HUDEP-2 (cell line): Measurements from ENCODE around the gene KCTD16.

ENCODE experiments used
- DNase-seq, 76 experiments: peaks; one replicate each; lab custom pipeline; 2025; ENCODE audit not compliant: unreplicated experiment in 76 of 76; lab: John Stamatoyannopoulos, UW

Gene KCTD16

GRCh38 chr5:144436007-144436406 lies 265.3 kb downstream of the KCTD16 start:
- no peak for DNase-seq

GRCh38 chr5:144438237-144438636 lies 267.6 kb downstream of the KCTD16 start:
- no peak for DNase-seq

- no peak for DNase-seq
Measured at GRCh38 chr5:144448457-144448856, 277.8 kb downstream of the KCTD16 start.

- DNase-seq, result no peak
Measured at GRCh38 chr5:144451187-144451973, 280.7 kb downstream of the KCTD16 start.

- no peak for DNase-seq
Measured at GRCh38 chr5:144453753-144454152, 283.1 kb downstream of the KCTD16 start.

GRCh38 chr5:144457160-144457559 lies 286.5 kb downstream of the KCTD16 start:
- DNase-seq, result no peak

- DNase-seq, result no peak
Measured at GRCh38 chr5:144458216-144458615, 287.5 kb downstream of the KCTD16 start.

- no peak for DNase-seq
Measured at GRCh38 chr5:144460600-144460999, 289.9 kb downstream of the KCTD16 start.

GRCh38 chr5:144462577-144462976 lies 291.9 kb downstream of the KCTD16 start:
- DNase-seq, result no peak

- DNase-seq, result no peak
Measured at GRCh38 chr5:144463481-144464223, 293.0 kb downstream of the KCTD16 start.

- DNase-seq, result no peak
Measured at GRCh38 chr5:144464306-144464705, 293.6 kb downstream of the KCTD16 start.

- no peak for DNase-seq
Measured at GRCh38 chr5:144465441-144465840, 294.8 kb downstream of the KCTD16 start.

GRCh38 chr5:144467792-144468191 lies 297.1 kb downstream of the KCTD16 start:
- DNase-seq, result no peak

GRCh38 chr5:144468571-144468970 lies 297.9 kb downstream of the KCTD16 start:
- no peak for DNase-seq

GRCh38 chr5:144469106-144469505 lies 298.4 kb downstream of the KCTD16 start:
- no peak for DNase-seq

GRCh38 chr5:144472221-144472620 lies 301.5 kb downstream of the KCTD16 start:
- DNase-seq, result no peak

GRCh38 chr5:144473650-144474049 lies 303.0 kb downstream of the KCTD16 start:
- no peak for DNase-seq

- DNase-seq, result no peak
Measured at GRCh38 chr5:144478565-144478964, 307.9 kb downstream of the KCTD16 start.

GRCh38 chr5:144481861-144482260 lies 311.2 kb downstream of the KCTD16 start:
- DNase-seq, result no peak

- DNase-seq, result no peak
Measured at GRCh38 chr5:144484124-144484897, 313.6 kb downstream of the KCTD16 start.

GRCh38 chr5:144485540-144485939 lies 314.9 kb downstream of the KCTD16 start:
- no peak for DNase-seq
